GM06990 (cell line): Measurements from ENCODE around the gene SLC38A11.
A peak's percentile ranks its signal among the peaks of the same experiment; 100 is the strongest.

Experiments used
- DNase-seq: peaks from one replicate; pipeline ENCODE4 v3.0.0-alpha.2; 2011; ENCODE audit not compliant: insufficient read length; ENCODE audit errors: extremely low read depth
- H3K27me3 ChIP-seq: replicated peaks from 2 replicates; pipeline ENCODE4 v1.6.0; 2011; ENCODE audit warnings: low read length; ENCODE audit not compliant: control insufficient read depth, insufficient read depth
- H3K36me3 ChIP-seq: 2 replicates; pipeline ENCODE4 v1.5.1; 2011; ENCODE audit warnings: low read length; ENCODE audit not compliant: control insufficient read depth, insufficient read depth
- H3K4me3 ChIP-seq: replicated peaks from 2 replicates; pipeline ENCODE4 v1.5.1; 2011; ENCODE audit warnings: low read depth, mild to moderate bottlenecking, control low read depth, low read length
- CTCF ChIP-seq: IDR thresholded peaks from 2 replicates; pipeline ENCODE4 v1.5.1; 2011; ENCODE audit warnings: low read length, control low read depth, mild to moderate bottlenecking, inconsistent platforms; ENCODE audit not compliant: insufficient read depth, poor library complexity, severe bottlenecking

SLC38A11 gene

GRCh38 chr2:164922134-164922533, 33.2 kb downstream of the SLC38A11 start:
- DNase-seq: no peak

GRCh38 chr2:164920430-164920829, 34.9 kb downstream of the SLC38A11 start:
- DNase-seq: no peak
- Histone ChIP-seq H3K27me3 (no peaks in the 10 kb centered on the region), H3K36me3 (no peaks in the 10 kb centered on the region), H3K4me3 (no peak overlapping the region)
- no peak for TF ChIP-seq CTCF

More at GRCh38 chr2:164922134-164922533, 33.2 kb downstream of the SLC38A11 start:
- Histone ChIP-seq H3K36me3 (no peaks in the 10 kb centered on the region), H3K4me3 (no peak overlapping the region), H3K27me3 (no peaks in the 10 kb centered on the region)
- TF ChIP-seq CTCF: no peak

- Histone ChIP-seq H3K36me3 (no peaks in the 10 kb centered on the region), H3K4me3 (no peak overlapping the region), H3K27me3 (no peaks in the 10 kb centered on the region)
- TF ChIP-seq CTCF: no peak
- no peak for DNase-seq
Measured at GRCh38 chr2:164917296-164917903, 37.9 kb downstream of the SLC38A11 start.

- DNase-seq: no peak
- no peak for TF ChIP-seq CTCF
- H3K4me3 ChIP-seq: no peak overlapping the region
- no peaks in the 10 kb centered on the region for H3K36me3 ChIP-seq
- no peaks in the 10 kb centered on the region for H3K27me3 ChIP-seq
Measured at GRCh38 chr2:164915566-164915965, 39.8 kb downstream of the SLC38A11 start.

- DNase-seq: no peak
- Histone ChIP-seq H3K4me3 (no peak overlapping the region), H3K36me3 (no peaks in the 10 kb centered on the region), H3K27me3 (no peaks in the 10 kb centered on the region)
- peak; percentile 13 for TF ChIP-seq CTCF
Measured at GRCh38 chr2:164913640-164914350, 41.5 kb downstream of the SLC38A11 start.
